ENCODE results near the gene CACNG5. TPM values are rescaled to one million over a fixed set of nuclear protein-coding genes. Genes with fewer than 3 reads are reported as not detected.

The CACNG5 gene
- total RNA-seq, 1 experiment from 2014 or later: not detected

DNA sequence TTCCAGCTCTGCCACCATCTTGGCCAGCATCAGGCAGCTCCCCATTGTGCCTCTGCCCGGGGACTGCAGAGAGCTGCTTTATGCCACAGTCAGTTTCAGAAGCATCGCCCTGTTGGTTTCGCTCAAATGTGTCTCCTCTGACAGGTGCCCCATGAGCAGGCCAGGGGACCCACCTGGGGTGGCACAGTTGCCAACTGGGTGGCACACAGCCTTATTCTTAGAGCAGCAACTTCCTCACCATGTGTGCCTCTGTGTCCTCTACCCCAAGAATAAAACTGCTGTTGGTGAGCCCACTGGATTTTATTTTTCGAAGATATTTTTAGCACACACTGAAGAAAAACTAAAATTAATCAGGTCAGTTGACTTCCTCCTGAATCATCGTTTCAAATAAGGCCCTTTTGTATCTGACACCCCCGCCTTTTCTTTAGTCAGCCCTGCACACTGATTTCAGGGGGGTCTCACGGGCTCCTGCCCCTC is 44.9 kb upstream of the CACNG5 start:
- Mint-ChIP-seq H3K4me1 (ENCODE audit: low read depth, unreplicated experiment) (peaks cover 7% of the 10 kb centered on the region), H3K27me3 (ENCODE audit: unreplicated experiment) (no peaks in the 10 kb centered on the region), H3K36me3 (ENCODE audit: insufficient read depth, unreplicated experiment) (peaks cover 29% of the 10 kb centered on the region), H3K27ac (ENCODE audit: unreplicated experiment) (no peak overlapping the region), H3K4me3 (ENCODE audit: low read depth, unreplicated experiment) (no peak overlapping the region), H3K9me3 (ENCODE audit: low read depth, unreplicated experiment) (no peaks in the 10 kb centered on the region)
- CTCF ChIA-PET: no interaction called here
- no TSS peak for BruUV-seq (replicated peaks)
- intact Hi-C loops (cut with micrococcal nuclease; ENCODE audit: unreplicated experiment): no loop called here
- no peak for TF ChIP-seq CTCF (IDR thresholded peaks at IDR 0.05; ENCODE audit: unreplicated experiment)
- DNase-seq: no peak

DNA sequence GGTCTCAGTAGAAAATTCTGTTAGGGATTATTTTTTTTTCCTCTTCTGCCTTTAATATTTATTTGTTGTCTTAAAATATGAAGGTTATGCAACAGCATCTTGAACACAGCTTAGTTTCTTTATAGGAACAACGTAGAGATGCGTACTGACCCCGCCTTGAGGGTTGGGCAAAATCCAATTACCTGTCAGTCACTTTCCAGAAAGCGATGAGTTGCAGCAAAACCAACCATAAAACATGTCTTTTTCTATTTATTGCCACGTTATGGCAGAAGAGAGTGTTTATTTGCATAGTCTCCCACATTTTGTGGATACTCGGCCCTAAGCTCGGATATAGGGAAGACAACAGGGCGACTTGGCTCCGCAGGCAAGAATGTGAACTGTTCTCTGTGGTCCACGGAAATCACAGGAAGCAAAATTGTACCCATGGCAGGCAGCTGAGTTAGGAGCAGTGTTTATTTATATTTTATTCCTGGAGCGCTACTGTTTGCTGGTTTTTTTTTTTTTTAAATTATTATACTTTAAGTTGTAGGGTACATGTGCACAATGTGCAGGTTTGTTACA is 44.3 kb upstream of the CACNG5 start:
- intact Hi-C loops (cut with micrococcal nuclease; ENCODE audit: unreplicated experiment): no loop called here
- no peak overlapping the region for H3K4me3 Mint-ChIP-seq (ENCODE audit: low read depth, unreplicated experiment)
- no TSS peak for BruUV-seq (replicated peaks)
- DNase-seq: no peak
- no peak for TF ChIP-seq CTCF (IDR thresholded peaks at IDR 0.05; ENCODE audit: unreplicated experiment)
- no peaks in the 10 kb centered on the region for H3K27me3 Mint-ChIP-seq (ENCODE audit: unreplicated experiment)
- CTCF ChIA-PET: interaction anchor here (0.7 kb wide), 1 partner anchor 124 kb away, joined by 5 read pairs; no protein-coding TSS in a partner anchor
- H3K9me3 Mint-ChIP-seq (ENCODE audit: low read depth, unreplicated experiment): no peaks in the 10 kb centered on the region
- peaks cover 29% of the 10 kb centered on the region for H3K36me3 Mint-ChIP-seq (ENCODE audit: insufficient read depth, unreplicated experiment)
- H3K4me1 Mint-ChIP-seq (ENCODE audit: low read depth, unreplicated experiment): peaks cover 7% of the 10 kb centered on the region
- no peak overlapping the region for H3K27ac Mint-ChIP-seq (ENCODE audit: unreplicated experiment)

DNA sequence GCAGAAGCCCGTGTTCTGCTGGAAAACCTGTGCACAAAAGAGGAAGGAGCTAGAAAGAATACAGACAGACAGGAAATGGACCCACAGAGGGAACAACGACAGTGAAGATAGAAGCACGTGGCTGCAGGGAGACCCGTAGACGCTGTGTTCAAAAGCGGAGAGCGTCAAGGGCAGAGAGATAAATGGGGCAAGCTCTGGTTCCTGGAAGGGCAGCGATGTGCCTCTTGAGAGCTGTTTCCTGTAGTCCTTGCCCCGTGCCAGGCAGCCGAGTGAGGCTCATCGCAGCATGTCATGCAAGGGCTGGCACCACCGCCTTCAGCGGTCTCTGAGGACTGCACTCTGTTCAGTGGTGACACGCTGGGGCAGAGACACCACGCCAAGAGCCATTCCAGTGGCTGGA is 43.6 kb upstream of the CACNG5 start:
- Mint-ChIP-seq H3K4me1 (ENCODE audit: low read depth, unreplicated experiment) (peaks cover 7% of the 10 kb centered on the region), H3K9me3 (ENCODE audit: low read depth, unreplicated experiment) (peaks cover 2% of the 10 kb centered on the region), H3K4me3 (ENCODE audit: low read depth, unreplicated experiment) (no peak overlapping the region), H3K36me3 (ENCODE audit: insufficient read depth, unreplicated experiment) (peaks cover 29% of the 10 kb centered on the region), H3K27me3 (ENCODE audit: unreplicated experiment) (no peaks in the 10 kb centered on the region), H3K27ac (ENCODE audit: unreplicated experiment) (no peak overlapping the region)
- intact Hi-C loops (cut with micrococcal nuclease; ENCODE audit: unreplicated experiment): no loop called here
- DNase-seq: no peak
- TF ChIP-seq CTCF (IDR thresholded peaks at IDR 0.05; ENCODE audit: unreplicated experiment): no peak
- CTCF ChIA-PET: interaction anchor here (0.7 kb wide), 1 partner anchor 123 kb away, joined by 5 read pairs; no protein-coding TSS in a partner anchor
- no TSS peak for BruUV-seq (replicated peaks)

DNA sequence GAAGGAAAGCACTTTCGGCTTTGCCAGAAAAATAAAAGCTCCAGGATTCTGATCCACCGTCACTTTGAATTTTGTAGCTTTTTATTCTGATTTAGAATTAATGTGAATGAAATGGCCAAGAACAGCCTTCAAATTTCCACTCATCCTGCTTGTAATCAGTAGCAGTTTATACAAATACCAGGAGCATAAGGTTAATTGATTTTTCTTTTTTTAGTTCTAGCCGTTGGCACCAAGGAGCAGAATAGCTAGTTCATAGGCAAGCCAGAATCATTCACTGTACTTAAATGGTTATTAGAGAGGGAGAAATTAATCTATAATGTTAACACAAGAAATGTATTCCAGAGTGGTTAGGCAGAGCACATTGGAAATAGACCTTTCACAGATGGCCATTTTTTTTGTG is 41.1 kb upstream of the CACNG5 start:
- CTCF ChIA-PET: interaction anchor here (0.7 kb wide), 1 partner anchor 1296 kb away, joined by 4 read pairs; no protein-coding TSS in a partner anchor
- H3K4me3 Mint-ChIP-seq (ENCODE audit: low read depth, unreplicated experiment): no peak overlapping the region
- no peak for DNase-seq
- peaks cover 5% of the 10 kb centered on the region for H3K9me3 Mint-ChIP-seq (ENCODE audit: low read depth, unreplicated experiment)
- TF ChIP-seq CTCF (IDR thresholded peaks at IDR 0.05; ENCODE audit: unreplicated experiment): no peak
- no peaks in the 10 kb centered on the region for H3K27me3 Mint-ChIP-seq (ENCODE audit: unreplicated experiment)
- H3K27ac Mint-ChIP-seq (ENCODE audit: unreplicated experiment): no peak overlapping the region
- peaks cover 7% of the 10 kb centered on the region for H3K4me1 Mint-ChIP-seq (ENCODE audit: low read depth, unreplicated experiment)
- intact Hi-C loops (cut with micrococcal nuclease; ENCODE audit: unreplicated experiment): no loop called here
- BruUV-seq (replicated peaks): no TSS peak
- H3K36me3 Mint-ChIP-seq (ENCODE audit: insufficient read depth, unreplicated experiment): peaks cover 28% of the 10 kb centered on the region

Data from Calu3 (cell line).